ENCODE measurements around the gene SLC22A6. TPM values are rescaled to one million over a fixed set of nuclear protein-coding genes. Genes with fewer than 3 reads are reported as not detected.

SLC22A6 gene
- total and polyA plus RNA-seq, 7 donors, result not detected

DNA sequence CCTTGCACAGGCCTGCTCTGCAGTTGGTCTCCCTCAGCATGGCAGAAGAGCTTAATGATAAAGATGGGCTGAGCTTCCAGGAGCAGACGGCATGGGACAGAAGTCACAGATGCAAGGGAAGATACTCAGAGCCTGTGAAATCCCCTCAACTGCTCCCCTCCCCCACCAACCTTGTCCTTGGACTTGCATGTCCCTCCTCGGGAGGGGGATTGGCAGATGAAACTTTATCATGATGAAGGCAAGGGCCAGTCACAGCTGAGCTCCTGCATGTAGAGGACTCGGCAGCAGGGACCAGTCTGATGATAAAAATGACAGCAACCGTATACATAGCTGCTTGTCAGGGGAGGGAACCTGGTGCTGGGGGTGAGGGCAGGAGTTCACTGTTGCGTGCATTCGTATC is 37.7 kb upstream of the SLC22A6 start:
- H3K27ac ChIP-seq, result no peak overlapping the region
- H3K36me3 ChIP-seq (ENCODE audit: insufficient read depth in 1 of 2, low read depth in 1 of 2), result no peaks in the 10 kb centered on the region
- intact Hi-C loops (cut with DNase I), result no loop called here
- H3K27me3 ChIP-seq (ENCODE audit: insufficient read depth in 3 of 3, low read length in 2 of 3), result peaks cover 0 to 10% (median 3%) of the 10 kb centered on the region in 3 donors
- H3K4me3 ChIP-seq, result no peak overlapping the region
- H3K4me1 ChIP-seq, result no peaks in the 10 kb centered on the region
- no peaks in the 10 kb centered on the region for H3K9me3 ChIP-seq
- no peak for TF ChIP-seq CTCF (IDR thresholded peaks at IDR 0.05)
- no peak for ATAC-seq
- DNase-seq, result no peak
- 81 to 86% (median 85%) methylated on average over 6 of the region's 6 CpGs for WGBS, 3 donors

- H3K36me3 ChIP-seq (ENCODE audit: insufficient read depth in 1 of 2, low read depth in 1 of 2), result no peaks in the 10 kb centered on the region
- no peaks in the 10 kb centered on the region for H3K9me3 ChIP-seq
- no peak for DNase-seq
- no peak for ATAC-seq
- 26 to 36% (median 29%) methylated on average over 23 to 24 of the region's 24 CpGs for WGBS, 3 donors
- H3K27me3 ChIP-seq (ENCODE audit: insufficient read depth in 3 of 3, low read length in 2 of 3), result peaks cover 0 to 11% (median 3%) of the 10 kb centered on the region in 3 donors
- no peaks in the 10 kb centered on the region for H3K4me1 ChIP-seq
- TF ChIP-seq CTCF (IDR thresholded peaks at IDR 0.05), result no peak
- H3K4me3 ChIP-seq, result no peak overlapping the region
- H3K27ac ChIP-seq, result no peak overlapping the region
- intact Hi-C loops (cut with DNase I), result no loop called here
These were observed 36.0 kb upstream of the SLC22A6 start for GRCh38 chr11:63020671-63021291.

DNA sequence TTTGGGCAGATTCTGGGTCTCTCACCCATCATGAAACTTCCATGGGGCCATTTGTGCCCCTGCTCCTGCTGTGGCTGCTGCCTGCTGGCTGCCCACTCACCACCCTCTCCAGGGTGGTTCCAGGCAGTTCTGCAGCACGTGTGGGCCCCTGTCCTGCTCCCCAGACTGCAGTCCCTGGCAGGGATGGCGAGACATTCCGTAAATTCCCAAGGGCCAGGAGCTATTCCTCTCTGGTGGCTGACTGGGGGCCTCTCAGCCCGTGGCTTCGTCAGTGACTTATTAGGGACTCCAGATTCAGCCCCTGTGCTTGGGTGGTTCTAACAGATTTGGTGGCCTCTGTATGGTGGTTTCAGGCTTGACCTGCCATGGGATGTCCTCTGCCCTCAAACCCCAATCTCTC is 34.7 kb upstream of the SLC22A6 start:
- WGBS, 3 donors, result 70 to 80% (median 71%) methylated on average over 5 of the region's 5 CpGs
- TF ChIP-seq CTCF (IDR thresholded peaks at IDR 0.05), result no peak
- ATAC-seq, result no peak
- H3K27ac ChIP-seq, result no peak overlapping the region
- no peak overlapping the region for H3K4me3 ChIP-seq
- no peaks in the 10 kb centered on the region for H3K36me3 ChIP-seq (ENCODE audit: insufficient read depth in 1 of 2, low read depth in 1 of 2)
- peaks cover 0 to 11% (median 3%) of the 10 kb centered on the region in 3 donors for H3K27me3 ChIP-seq (ENCODE audit: insufficient read depth in 3 of 3, low read length in 2 of 3)
- DNase-seq, result no peak
- H3K4me1 ChIP-seq, result no peaks in the 10 kb centered on the region
- intact Hi-C loops (cut with DNase I), result no loop called here
- H3K9me3 ChIP-seq, result no peaks in the 10 kb centered on the region

DNA sequence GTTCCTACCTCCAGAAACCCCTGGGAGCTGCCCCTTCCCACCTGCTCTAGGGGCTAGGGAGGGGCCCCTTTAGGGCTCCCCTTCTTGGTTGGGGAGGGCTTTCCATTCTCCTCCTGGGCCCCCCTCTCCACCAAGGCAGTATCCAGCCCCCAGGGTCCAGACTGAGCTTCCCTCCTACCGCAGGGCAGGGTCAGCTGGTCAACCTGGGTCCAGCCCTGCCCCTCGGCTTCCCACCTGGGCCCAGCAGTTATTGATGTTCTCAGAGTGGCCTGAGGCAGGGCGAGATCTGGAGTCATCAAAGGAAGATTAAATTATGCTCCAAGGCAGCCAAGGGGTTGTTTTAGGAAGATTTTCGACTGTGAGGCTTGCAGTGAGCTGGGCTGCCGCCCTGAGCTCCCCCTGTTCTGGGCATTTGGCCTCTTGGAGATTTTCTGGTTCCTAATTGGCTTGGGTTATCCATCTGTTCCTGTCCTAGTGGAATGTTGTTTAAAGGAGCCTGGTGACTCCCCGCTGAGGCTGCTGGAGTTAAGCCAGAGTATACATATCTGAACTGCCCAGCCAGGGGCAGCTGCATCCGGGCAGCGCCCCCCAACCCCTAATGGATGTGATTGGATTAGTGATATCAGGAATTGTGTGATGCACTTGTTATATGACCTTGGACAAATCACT is 32.7 kb upstream of the SLC22A6 start:
- intact Hi-C loops (cut with DNase I), result no loop called here

More for the DNA sequence above, 32.7 kb upstream of the SLC22A6 start:
- no peak for TF ChIP-seq CTCF (IDR thresholded peaks at IDR 0.05)
- Histone ChIP-seq H3K36me3 (ENCODE audit: insufficient read depth in 1 of 2, low read depth in 1 of 2) (no peaks in the 10 kb centered on the region), H3K9me3 (no peaks in the 10 kb centered on the region), H3K27me3 (ENCODE audit: insufficient read depth in 3 of 3, low read length in 2 of 3) (peaks cover 0 to 11% (median 3%) of the 10 kb centered on the region in 3 donors), H3K27ac (no peak overlapping the region), H3K4me3 (no peak overlapping the region), H3K4me1 (no peaks in the 10 kb centered on the region)
- no peak for ATAC-seq
- WGBS, 3 donors, result 28 to 40% (median 31%) methylated on average over 8 of the region's 8 CpGs
- no peak for DNase-seq

Measured in psoas muscle (tissue), 8 donors.